HG03060 (cell line): ENCODE results near the gene GPHB5.
"Not testable (repeated sequence)": the region's sequence is repeated elsewhere in the genome, so short reads cannot be mapped to it uniquely, and the experiment has no call there.

Experiments
- ATAC-seq: cut with Tn5 transposase; IDR thresholded peaks from one replicate; pipeline ENCODE4 v1.9.1; 2021; ENCODE audit warnings: low read depth, moderate number of reproducible peaks; ENCODE audit not compliant: unreplicated experiment

GPHB5 gene, protein sequence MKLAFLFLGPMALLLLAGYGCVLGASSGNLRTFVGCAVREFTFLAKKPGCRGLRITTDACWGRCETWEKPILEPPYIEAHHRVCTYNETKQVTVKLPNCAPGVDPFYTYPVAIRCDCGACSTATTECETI

DNA sequence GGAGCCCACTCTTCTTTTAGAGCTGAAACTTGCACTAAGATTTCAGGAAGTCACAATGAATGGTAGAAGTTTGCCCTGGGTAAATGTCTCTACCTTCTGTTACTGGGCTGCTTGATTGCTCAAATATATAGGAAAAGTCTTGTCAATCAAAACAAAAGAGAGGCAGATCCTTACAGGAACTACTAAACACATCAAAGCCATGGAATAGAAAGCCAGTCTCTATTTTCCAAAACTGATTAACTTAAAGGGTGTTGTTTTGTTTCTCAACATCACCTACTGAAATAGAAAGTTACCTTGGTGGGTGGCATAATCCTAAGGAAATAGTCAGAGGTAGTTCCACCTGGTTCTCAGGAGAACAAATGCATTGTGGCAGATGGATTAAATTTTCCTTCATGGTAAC, at the start of gene GPHB5:
GPHB5 (minus strand) TSS at position 101 of the 400 bp plus-strand sequence. CDS start 1,086 bp downstream, outside the sequence.
- ATAC-seq = no peak

DNA sequence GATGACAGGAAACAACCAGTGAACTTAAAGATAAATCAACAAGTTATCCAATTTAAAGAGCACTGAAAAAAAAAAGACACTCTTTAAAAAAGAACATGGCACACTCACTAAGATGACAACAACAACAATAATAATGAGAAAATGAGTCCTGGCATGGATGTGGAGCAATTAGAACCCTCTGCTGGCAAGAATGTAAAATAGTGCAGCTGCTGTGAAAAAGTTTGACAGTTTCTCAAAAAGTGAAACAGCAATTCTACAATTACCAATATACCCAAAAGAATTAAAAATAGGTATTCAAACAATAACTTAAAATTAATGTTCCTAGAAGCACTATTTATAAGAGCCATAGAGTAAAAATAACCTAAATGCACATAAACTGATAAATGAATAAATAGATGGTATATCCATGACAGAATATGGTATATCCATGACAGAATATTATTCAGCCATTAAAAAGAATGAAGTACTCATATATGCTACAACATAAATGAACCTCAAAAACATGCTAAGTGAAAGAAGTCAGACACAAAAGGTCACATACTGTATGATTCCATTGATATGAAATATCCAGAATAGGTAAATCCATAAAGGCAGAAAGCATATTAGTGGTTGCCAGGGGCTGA, 49.1 kb upstream of the GPHB5 start:
- no peak for ATAC-seq

DNA sequence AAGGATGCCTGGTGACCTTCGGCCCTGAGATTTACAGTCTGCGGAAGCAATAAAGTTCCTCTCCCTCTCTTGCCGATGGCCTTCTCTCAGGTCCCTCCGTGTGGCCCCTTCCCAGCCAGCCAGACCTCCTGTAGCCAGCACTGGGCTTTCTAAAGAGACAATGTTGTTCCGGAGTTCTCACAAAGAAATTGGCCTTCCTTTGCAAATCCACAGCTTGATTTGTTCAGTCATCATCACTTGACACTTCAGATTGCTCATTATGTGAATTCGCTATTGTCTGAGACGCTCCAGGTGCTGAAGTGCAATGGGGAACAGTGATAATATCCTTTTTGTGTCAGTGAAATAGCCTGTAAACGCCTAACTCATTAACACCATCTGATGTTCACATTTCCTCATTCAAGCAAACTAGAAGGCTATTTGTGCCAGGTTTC, 43.7 kb upstream of the GPHB5 start:
- ATAC-seq = no peak

DNA sequence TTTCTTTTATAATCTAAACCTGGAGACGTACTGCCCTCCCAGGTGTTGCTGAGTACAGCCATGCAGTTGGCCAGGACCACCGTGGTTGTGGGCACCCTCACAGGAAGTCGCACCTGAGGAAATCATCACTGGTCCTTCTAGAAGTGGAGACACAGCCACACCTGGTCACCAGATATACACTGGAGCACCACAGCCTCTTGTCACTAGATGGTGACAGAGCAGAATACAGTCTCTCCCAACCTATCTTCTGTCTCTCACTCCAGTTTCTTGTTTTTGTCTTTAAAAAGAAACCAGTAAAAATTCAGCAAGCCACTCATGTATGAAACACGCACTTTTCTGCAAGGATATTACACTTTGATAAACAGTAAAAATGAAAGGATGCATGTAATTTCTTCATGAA, 43.1 kb upstream of the GPHB5 start:
- ATAC-seq = no peak

DNA sequence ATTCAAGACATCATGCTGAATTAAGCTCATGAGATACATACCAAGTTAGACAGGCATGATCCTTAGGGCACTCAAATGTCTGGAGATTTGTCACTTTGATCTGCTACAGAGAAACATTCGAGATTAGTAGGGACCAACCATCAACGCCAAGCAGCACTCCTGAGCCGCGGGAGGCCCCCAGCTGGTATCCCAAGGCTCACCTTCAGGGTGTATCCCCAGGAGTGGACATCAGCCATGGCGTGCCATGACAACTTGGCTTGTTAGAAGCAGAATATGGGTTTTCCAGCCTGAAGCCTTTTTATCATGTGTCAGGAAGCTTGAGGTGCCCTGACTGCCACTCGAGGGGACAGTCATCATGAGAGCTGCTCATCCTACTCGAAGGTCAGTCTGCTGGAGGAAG, 39.1 kb upstream of the GPHB5 start:
- ATAC-seq = no peak

DNA sequence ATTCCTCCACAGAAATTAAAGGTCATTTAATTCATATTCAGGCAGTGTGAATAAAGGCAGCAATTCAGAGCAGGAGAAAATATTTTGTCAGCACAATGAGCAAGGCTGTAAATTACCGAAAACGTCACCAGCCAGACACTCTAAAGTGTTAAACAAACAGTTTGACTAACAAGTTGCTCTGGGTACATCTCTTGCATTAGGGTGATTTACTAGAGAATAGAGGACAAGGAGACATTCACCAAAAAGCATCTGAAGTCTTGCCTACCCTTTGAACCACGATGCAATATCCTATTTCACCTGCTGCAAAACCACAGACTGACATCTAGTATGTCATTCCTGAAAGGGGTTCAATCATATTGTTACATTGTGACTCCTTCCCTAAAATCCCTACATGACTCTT, 27.1 kb upstream of the GPHB5 start:
- ATAC-seq = no peak

DNA sequence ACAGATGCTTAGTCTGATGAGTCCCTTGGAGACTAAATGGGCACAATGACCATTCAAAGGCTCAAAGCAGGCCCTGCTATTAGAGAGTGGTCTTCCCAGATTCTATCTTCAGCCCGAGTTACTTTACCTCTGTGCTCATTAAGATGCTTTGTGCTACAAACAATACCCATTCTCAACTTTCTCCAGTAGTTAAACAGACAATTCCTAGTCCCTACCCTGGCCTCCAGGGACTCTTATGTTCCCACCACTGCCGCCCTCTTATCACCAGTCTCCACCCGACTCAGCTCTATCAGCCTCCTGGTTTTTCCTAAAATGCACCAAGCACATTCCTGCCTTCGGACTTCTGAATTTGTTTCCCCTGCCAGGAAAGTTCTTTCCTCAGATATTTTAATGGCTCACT, 25.6 kb upstream of the GPHB5 start:
- no peak for ATAC-seq

DNA sequence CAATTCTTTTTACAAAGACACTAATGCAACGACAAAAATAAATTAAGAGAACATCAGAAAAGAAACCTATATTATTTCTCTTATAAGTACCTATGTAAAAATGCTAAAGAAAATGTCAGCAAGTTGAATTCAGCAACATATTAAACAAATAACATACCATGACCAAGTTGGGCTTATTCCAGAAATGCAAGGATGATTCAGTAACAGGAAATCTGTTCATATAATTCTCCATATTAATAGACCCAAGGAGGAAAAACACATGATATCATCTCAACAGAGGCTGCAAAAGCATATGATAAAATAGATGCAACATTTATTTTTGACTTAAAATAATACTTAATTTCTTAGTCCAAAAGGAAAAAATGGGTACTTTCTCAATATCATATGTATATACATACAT, 25.1 kb upstream of the GPHB5 start:
- ATAC-seq = no peak

DNA sequence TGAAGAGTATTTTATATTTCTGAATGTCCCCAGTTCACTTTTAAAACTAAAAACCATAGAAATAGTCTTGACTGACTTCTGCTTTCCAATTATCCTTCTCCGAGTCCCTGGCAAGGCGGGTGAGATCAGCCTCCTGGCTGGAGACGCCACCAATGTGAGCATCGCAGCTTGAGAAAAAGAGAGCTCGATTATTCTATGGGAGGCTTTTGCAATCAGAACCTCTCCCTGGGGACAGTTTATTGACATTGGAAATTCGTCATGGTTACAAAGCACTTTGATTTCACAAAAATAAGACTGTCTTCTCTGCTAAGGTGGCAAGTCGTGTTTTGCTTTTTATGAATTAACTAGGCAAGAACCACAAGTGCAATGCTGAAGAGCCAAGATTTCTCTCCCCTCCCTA, 23.6 kb upstream of the GPHB5 start:
- no peak for ATAC-seq

DNA sequence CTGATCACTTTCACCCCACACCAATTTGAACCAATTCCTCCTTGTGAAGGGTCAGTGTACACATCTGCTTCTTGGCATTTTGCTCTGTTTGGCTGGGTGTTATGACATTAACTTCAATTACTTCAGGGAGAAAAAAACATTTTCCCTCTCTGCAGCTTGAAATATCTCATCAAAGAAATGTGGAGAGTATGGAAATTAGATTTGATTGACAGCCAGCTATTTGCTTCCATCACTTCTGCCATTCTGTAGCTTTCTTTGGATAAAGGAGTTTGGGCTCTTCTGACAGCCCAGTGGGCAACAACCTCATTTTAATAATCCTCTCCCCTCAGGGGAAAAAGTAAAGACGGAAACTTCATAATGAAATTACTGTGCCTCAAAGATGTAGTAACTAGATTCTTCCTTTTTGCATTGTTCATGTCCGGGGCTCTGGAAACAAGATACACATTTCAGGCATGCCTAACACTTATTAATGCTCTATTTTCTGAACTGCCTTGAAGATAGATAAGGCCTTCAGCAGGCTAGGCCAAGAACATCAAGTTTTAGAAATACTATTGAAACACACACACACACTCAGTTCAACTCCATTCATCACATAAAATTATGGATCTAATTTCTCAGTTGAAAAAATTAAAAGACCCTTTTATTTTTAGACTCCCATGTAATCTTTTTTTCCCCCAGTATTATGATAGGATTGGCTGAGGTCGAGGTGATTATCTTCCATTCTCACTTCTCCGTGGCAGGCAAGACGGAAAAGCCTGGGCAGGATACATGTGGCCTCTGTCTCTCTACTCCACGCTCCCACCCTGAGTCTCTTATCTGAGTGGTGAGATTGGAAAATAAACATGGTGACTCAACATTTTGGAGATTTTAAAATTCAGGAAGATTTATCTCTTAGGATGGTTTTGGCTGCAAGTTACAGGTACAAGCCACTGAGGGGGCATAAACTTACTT, 10.3 kb upstream of the GPHB5 start:
- no peak for ATAC-seq

DNA sequence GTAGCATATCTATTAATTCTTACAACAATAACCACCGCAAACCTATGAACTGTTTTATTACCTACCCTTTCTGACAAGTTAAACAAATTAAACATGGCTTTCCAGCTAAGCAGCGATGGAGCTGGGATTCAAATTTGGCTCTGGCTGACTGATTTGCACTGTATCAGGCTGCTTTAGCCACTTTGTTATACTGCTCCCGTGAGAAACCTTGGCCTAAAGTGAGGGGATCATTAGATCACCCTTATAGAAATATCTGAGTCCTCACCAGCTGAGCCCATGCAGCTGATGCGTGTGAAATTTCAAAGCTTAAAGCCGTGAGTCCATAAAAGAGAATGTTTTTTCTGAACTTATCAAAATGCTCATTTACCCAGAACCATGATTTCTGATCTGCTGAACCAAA, 8.1 kb upstream of the GPHB5 start:
- no peak for ATAC-seq

DNA sequence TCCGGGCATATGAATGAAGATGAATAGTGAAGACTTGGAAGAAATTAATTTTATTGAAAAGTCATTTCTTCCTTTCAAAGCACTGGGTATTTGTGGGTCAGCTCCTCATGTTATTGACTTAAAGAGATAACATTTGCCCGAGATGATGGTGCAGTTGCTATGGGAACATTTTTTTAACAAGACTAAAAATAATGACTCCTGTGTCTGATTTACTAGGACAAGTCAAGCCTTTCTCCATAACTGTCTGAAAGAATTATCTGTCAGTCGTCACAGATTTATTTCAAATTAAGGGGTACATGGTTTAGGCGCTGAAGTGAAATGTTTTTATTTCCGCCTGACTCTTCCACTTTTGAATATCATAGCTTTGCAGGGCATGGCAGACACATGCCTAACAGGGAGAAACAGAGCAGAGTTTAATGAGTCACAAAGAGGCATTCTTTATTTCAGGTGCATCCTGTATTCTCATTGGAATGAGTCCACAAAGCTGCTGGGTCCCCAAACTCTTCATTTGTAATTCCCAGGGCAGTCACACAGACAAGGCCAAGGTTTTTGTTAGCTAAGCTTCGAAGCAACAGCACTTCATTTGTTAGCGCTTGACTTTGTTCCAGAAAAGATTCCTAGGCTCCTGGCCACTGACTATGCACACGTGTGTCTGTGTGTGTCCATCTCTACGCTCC, 4.3 kb upstream of the GPHB5 start:
- ATAC-seq = no peak

DNA sequence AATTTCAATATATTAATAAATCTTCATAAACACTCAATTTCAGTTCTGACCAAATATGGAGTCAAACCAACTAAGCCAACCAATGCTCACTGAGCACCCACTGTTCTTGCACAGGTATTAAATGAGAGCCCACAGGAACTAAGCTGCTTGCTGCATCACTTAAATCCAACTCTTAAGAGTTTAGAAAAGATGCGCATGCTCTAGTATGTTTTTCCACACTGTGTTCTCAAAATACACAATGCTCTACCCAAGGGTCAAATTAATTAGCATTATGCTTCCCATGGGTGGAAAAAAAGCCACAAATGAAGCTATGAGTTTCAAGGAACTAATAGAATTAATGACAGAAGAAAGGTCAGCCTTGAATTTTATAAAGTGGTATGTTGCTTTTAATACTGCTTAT, 3.7 kb upstream of the GPHB5 start:
- no peak for ATAC-seq

DNA sequence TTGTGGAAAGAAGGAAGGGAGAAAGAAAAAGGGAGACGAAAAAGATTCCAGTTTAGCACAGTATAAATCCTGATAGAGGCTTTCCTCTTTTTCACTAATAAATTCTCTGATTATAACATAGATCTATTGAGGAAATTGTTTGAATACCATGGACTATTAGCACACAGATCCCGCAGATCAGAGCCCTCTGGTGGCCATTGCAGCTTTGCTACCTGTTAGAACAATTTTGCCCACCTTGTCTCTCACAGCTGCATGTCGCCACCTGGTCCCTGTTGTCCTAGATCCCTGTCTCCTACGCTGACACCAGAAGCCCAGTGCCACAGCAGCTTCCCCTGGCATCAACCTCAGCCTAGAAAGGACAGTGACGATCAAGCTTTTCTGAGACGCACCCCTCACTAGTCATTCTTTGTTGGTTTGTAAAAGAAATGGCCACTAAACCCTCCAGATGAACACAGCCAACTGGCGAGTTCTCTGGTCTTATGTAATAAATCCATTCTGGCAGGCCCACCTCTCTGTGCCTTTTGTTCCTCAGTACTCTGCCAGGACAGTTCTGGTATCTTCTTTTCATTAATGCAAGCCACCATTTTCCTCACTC, 9.9 kb downstream of the GPHB5 start:
- peak; percentile 60 for ATAC-seq

DNA sequence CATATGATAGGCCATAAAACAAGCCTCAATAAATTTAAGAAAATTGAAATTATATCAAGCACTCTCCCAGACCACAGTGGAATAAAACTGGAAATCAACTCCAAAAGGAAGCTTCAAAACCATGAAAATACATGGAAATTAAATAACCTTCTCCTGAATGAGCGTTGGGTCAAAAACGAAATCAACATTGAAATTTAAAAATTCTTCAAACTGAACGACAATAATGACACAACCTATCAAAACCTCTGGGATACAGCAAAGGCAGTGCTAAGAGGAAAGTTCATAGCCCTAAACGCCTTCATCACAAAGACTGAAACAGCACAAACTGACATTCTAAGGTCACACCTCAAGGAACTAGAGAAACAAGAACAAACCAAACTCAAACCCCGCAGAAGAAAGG, 14.3 kb downstream of the GPHB5 start:
- ATAC-seq = not testable (repeated sequence)

DNA sequence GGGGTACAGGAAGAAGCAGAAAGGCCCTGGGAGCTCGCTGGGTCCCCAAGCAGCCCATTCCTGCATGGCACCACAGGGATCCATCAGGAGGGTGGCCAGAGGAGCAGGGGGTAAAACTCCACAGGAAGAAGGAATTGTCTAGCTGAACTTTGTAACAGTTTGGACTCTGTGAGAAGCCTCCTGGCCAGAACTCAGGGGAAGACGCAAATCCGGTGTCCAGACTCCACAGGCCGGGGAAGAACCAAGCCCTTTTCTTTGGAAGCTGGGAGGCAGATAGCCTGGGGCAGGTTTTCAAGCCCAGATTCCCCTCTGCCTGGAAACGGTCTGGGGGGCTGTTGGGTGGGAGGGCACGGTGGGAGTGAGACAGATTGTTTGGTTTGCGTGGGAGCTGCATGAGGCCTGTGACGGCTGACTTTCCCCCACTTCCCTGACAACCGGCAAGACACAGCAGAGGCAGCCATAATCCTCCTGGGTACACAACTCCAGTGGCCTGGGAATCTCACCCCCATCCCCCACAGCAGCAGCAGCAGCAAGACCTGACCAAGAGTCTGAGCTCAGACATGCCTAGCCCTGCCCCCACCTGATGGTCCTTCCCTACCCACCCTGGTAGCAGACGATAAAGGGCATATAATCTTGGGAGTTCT, 16.7 kb downstream of the GPHB5 start:
- ATAC-seq = no peak

DNA sequence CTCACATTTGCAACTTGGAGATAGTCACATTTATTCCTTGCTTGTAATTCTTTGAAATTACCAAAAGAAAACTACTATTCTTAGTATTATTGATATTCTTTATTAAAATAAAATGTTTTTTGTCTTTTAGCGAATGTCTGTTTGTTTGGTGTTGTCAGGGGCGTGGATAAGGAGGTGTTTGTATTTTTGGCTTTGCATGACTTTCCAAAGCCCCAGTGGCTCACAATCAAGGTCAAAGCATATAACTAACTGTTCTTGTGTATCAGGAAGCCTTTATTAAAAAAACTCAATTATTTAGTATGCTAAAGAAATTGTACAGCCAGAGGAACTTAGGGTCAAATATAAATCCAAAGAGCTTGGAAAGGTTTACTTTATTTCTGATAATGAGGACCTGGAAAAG, 17.9 kb downstream of the GPHB5 start:
- no peak for ATAC-seq

DNA sequence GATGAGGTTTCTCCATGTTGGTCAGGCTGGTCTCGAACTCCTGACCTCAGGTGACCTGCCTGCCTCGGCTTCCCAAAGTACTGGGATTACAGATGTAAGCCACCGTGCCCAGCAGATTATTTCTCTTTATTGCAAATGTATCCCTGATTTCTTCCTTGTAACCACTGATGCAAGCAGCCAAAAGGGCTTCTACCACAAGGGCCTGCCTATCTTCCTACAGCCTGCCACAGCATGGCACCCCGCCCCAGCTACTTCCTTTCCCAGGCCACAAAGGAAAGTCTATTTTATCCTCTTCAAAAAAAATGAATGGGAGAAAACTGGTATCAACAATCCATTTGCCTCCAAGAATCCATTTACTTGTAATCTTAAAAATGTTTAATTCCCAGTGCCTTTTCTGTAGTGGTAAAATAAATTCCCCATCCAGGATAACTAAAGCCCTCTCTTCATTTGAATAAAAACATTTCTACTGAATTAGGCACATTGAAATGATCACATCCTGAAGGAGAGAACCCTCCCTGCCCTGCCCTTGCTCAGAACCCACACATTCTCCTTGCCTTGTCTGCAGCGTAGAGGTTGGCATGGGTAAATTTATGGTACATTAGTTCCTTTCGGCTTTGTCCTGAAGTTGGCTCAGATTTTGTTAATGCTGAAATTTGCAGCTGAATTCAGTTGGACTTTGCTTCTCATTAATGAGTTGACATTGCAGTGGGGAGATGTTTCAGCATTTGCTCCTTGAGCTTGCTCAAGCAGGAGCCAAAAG, 19.2 kb downstream of the GPHB5 start:
- no peak for ATAC-seq

DNA sequence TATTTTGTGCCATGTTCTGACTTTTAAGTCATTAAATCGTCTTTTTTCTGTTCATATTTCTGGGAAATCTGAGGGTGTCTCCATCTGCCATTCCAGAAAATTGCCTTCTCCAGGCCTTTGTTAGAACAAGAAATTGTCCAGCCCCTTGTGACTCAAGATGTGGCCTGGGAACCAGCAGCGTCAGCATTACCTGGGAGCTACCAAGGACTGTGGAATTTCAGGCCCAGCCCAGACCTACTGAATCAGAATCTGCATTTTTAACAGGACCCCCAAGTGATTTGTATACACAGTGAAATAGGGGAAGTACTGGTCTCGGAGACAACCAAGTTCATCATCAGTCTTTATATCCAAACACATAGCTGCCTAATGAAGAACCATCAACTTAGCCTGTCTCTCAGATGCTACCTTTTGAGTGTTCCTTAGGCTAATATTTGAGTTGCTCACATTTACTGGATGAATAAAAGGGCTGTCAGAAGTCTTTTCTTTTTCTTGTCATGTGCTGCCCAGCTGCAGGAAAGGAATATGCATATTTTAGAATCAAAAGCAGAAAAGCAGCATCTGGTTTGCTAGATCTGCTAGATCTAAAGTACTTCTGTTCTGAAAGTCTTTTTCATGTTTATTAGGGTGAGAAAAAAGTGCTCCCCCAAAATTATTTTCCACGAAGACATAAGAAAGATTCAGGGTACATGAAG, 21.2 kb downstream of the GPHB5 start:
- no peak for ATAC-seq
